OCI-LY3 (cell line): ENCODE data around the gene DIP2C.

ENCODE experiments used
- H2AFZ ChIP-seq: fragments of 200-600, 300-600 bp; shearing (Covaris generic); 2 replicates; pipeline ENCODE4 v1.6.0; 2014; ENCODE audit warnings: antibody characterized with exemption, low read depth, low read length
- H3K27ac ChIP-seq: fragments of 200-600, 300-600 bp; sonication (generic); 2 replicates; pipeline ENCODE4 v1.5.1; 2014; ENCODE audit warnings: mild to moderate bottlenecking, low read length, moderate library complexity, mixed read lengths
- H3K27me3 ChIP-seq: fragments of 200-600, 300-600 bp; sonication (generic); 2 replicates; pipeline ENCODE4 v1.6.1; 2014; ENCODE audit warnings: low read depth, low read length, mixed read lengths
- H3K36me3 ChIP-seq: fragments of 200-600, 300-600 bp; sonication (generic); replicated peaks from 2 replicates; pipeline ENCODE3; 2014; ENCODE audit warnings: low read depth, low read length, mixed read lengths
- H3K4me1 ChIP-seq: fragments of 300-600, 200-600 bp; sonication (generic); 2 replicates; pipeline ENCODE4 v1.6.1; 2014; ENCODE audit warnings: low read length, mixed read lengths
- H3K4me2 ChIP-seq: fragments of 200-600, 300-600 bp; sonication (generic); 2 replicates; pipeline ENCODE4 v1.6.1; 2014; ENCODE audit warnings: low read length, mixed read lengths
- H3K4me3 ChIP-seq: fragments of 300-600, 200-600 bp; sonication (generic); 2 replicates; pipeline ENCODE4 v1.5.1; 2014; ENCODE audit warnings: antibody characterized with exemption, mild to moderate bottlenecking, low read length, moderate library complexity
- H3K79me2 ChIP-seq: fragments of 300-600, 200-600 bp; shearing (Covaris generic); 2 replicates; pipeline ENCODE4 v1.6.1; 2014; ENCODE audit warnings: mild to moderate bottlenecking, low read length, mixed read lengths
- H3K9ac ChIP-seq: fragments of 300-600, 200-600 bp; shearing (Covaris generic); 2 replicates; pipeline ENCODE4 v1.6.0; 2014; ENCODE audit warnings: mild to moderate bottlenecking, low read length, moderate library complexity
- H3K9me3 ChIP-seq: fragments of 200-600, 300-600 bp; shearing (Covaris generic); 2 replicates; pipeline ENCODE4 v1.6.1; 2014; ENCODE audit warnings: low read length, mixed read lengths; ENCODE audit not compliant: insufficient read depth
- H4K20me1 ChIP-seq: fragments of 200-600, 300-600 bp; sonication (generic); 2 replicates; pipeline ENCODE4 v1.6.1; 2016; ENCODE audit warnings: low read length, mixed read lengths; ENCODE audit not compliant: insufficient read depth
- EZH2phosphoT487 ChIP-seq: fragments of 200-600 bp; shearing (Covaris generic); IDR thresholded peaks from 2 replicates; pipeline ENCODE4 v1.6.1; 2018; ENCODE audit warnings: antibody characterized with exemption, mixed run types, low read depth
- TF ChIP-seq, protein P1 (sequence below): fragments of 200-600, 300-600 bp; sonication (generic); IDR thresholded peaks from 2 replicates; pipeline ENCODE4 v1.5.1; 2014; ENCODE audit warnings: antibody characterized with exemption, low read length, low read depth

Gene DIP2C

GRCh38 chr10:474946-475345, 214.5 kb downstream of the DIP2C start:
- Histone ChIP-seq H3K4me1 (peaks cover 12% of the 10 kb centered on the region), H3K27me3 (no peaks in the 10 kb centered on the region), H4K20me1 (no peaks in the 10 kb centered on the region), H3K9ac (no peak overlapping the region), H2AFZ (no peak overlapping the region), H3K27ac (no peak overlapping the region), H3K4me3 (no peak overlapping the region), H3K9me3 (no peaks in the 10 kb centered on the region), H3K79me2 (no peaks in the 10 kb centered on the region), H3K36me3 (no peaks in the 10 kb centered on the region), H3K4me2 (no peak overlapping the region)
- no peak for TF ChIP-seq EZH2phosphoT487
- TF ChIP-seq, protein P1, sequence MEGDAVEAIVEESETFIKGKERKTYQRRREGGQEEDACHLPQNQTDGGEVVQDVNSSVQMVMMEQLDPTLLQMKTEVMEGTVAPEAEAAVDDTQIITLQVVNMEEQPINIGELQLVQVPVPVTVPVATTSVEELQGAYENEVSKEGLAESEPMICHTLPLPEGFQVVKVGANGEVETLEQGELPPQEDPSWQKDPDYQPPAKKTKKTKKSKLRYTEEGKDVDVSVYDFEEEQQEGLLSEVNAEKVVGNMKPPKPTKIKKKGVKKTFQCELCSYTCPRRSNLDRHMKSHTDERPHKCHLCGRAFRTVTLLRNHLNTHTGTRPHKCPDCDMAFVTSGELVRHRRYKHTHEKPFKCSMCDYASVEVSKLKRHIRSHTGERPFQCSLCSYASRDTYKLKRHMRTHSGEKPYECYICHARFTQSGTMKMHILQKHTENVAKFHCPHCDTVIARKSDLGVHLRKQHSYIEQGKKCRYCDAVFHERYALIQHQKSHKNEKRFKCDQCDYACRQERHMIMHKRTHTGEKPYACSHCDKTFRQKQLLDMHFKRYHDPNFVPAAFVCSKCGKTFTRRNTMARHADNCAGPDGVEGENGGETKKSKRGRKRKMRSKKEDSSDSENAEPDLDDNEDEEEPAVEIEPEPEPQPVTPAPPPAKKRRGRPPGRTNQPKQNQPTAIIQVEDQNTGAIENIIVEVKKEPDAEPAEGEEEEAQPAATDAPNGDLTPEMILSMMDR, result no peak

- Histone ChIP-seq H3K4me2 (no peak overlapping the region), H3K36me3 (no peaks in the 10 kb centered on the region)
- TF ChIP-seq EZH2phosphoT487, result no peak
- TF ChIP-seq, protein P1, result no peak
These were observed 215.1 kb downstream of the DIP2C start for GRCh38 chr10:474406-474805.

GRCh38 chr10:472241-472910, 217.1 kb downstream of the DIP2C start:
- Histone ChIP-seq H3K27me3 (no peaks in the 10 kb centered on the region), H3K79me2 (no peaks in the 10 kb centered on the region), H3K4me3 (no peak overlapping the region), H3K4me2 (no peak overlapping the region), H3K4me1 (peaks cover 12% of the 10 kb centered on the region), H2AFZ (no peak overlapping the region), H3K9me3 (no peaks in the 10 kb centered on the region), H3K36me3 (no peaks in the 10 kb centered on the region), H3K9ac (no peak overlapping the region), H4K20me1 (no peaks in the 10 kb centered on the region), H3K27ac (no peak overlapping the region)
- TF ChIP-seq EZH2phosphoT487, result no peak
- TF ChIP-seq, protein P1, result no peak

More at GRCh38 chr10:474406-474805, 215.1 kb downstream of the DIP2C start:
- Histone ChIP-seq H4K20me1 (no peaks in the 10 kb centered on the region), H2AFZ (no peak overlapping the region), H3K27ac (no peak overlapping the region), H3K4me1 (peaks cover 12% of the 10 kb centered on the region), H3K79me2 (no peaks in the 10 kb centered on the region), H3K9me3 (no peaks in the 10 kb centered on the region), H3K27me3 (no peaks in the 10 kb centered on the region), H3K4me3 (no peak overlapping the region), H3K9ac (no peak overlapping the region)

DNA sequence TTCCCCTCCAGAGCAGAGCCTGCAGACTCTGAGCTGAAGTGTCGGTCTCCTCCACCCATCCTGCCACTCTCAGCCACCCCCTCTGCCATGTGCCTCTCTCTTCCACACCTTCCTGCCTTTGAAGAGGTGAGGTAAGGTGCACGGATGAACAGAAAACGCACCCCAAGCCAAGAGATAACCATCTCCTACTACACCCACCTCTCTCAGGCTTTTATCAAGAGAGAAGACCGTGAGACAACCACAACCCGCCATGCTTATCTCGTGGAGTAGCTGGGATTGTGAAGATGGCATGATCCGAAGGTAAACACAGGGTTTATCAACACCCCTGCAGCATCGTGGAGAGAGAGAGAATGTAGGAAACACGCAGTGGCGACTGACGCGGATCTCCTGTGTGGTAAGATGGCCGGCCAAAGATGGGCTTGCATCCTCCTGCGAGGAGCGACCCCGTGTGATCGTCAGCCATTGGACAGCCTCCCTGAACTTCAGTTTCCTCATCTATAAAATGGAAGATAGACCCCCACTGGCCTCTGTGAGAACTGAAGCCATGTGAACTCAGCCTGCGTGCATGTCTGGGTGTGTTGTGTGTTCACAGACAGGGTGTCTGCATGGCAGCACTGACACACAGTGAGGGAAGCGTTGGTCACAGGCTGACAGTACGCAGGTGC, 219.0 kb downstream of the DIP2C start:
- Histone ChIP-seq H3K27ac (no peak overlapping the region), H4K20me1 (no peaks in the 10 kb centered on the region), H3K27me3 (no peaks in the 10 kb centered on the region), H3K9ac (no peak overlapping the region), H3K36me3 (no peaks in the 10 kb centered on the region), H3K79me2 (no peaks in the 10 kb centered on the region), H2AFZ (no peak overlapping the region), H3K4me3 (no peak overlapping the region), H3K9me3 (no peaks in the 10 kb centered on the region), H3K4me1 (peaks cover 2% of the 10 kb centered on the region; the same call in 1 of the 2 replicates), H3K4me2 (no peak overlapping the region)
- no peak for TF ChIP-seq EZH2phosphoT487
- TF ChIP-seq, protein P1, result no peak
